SIG-M5 treated with dmso at 0.1 percent for 504 hours (cell line): ENCODE results near the gene SHC4.

Experiments
- DNase-seq: peaks from one replicate; lab custom pipeline; 2025; ENCODE audit not compliant: unreplicated experiment; lab: John Stamatoyannopoulos, UW

SHC4 gene

DNA sequence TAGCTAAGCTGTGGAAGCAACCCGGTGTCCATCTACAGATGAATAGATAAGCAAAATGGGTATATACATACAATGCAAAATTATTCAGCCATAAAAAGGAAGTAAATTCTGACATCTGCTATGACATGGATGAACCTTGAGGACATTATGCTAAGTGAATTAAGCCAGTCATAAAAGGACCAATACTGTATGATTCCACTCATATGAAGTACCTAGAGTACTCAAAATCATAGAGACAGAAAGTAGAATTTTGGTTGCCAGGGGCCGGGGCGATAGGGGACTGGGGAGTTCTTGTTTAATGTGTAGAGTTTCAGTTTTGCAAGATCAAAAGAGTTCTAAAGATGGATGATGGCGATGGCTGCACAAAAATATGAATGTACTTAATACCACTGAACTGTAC lies 75.5 kb downstream of the SHC4 start:
- no peak for DNase-seq

DNA sequence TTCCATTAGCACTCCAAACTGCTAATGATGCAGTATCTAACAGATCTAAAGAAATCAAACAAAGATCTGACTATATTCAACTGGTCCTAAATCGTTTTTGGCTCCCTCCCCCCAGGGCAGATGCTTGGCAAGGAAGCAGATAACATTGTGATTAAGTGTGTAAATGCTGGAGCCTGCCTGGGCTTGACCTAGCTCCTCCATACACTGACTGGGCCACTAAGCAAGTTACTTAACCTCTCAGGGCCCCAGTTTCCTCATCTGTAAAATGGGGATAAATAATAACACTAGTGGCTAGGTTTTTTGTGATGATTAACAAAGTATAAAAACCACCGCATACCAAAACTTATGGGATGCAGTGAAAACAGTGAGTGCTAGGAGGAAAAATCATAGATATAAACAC lies 76.6 kb downstream of the SHC4 start:
- no peak for DNase-seq

DNA sequence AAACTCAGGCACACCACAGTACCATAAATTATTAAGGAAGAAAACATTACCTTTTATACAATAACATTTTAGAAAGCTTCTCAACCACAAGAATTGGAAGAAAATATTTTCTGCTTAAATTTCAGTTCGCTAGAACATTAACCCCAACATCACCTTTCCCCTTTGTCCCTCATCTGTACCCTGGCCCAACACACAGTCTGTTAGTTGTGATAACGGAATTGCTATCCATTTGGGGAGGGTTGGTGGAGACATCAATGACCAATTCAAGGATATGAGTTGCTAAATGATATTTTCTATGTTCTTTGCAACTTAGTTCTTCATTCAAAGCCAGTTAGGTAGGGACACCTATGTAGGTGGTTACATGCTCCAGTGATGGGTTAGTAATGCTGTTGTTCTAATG lies 80.0 kb downstream of the SHC4 start:
- DNase-seq: no peak

DNA sequence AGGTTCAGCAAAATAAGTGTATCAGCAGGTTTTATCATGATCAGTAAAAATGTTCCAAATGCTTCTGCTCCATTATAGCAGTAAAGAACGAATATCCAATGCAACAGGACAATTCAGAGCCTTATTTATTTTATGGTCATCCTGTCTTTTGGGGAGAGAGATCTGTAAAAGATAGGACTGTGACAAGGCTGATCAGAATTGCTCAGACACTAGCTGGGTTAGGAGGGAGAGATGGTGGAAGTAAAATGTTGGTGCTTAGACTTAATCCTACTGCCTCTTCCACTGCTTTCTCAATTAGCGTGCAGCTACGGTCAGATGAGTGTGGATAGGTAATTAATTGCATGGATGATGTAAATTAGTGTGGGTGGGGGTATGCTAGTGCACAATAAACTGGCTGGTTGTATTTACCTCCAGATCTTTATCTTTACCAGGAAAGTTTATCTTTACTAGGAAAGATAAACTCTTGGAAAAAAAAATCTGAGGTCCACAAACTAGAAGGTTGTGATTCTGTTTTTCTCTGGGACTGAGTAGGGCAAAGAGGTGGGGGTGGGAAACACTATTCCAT lies 83.6 kb downstream of the SHC4 start:
- DNase-seq: no peak

DNA sequence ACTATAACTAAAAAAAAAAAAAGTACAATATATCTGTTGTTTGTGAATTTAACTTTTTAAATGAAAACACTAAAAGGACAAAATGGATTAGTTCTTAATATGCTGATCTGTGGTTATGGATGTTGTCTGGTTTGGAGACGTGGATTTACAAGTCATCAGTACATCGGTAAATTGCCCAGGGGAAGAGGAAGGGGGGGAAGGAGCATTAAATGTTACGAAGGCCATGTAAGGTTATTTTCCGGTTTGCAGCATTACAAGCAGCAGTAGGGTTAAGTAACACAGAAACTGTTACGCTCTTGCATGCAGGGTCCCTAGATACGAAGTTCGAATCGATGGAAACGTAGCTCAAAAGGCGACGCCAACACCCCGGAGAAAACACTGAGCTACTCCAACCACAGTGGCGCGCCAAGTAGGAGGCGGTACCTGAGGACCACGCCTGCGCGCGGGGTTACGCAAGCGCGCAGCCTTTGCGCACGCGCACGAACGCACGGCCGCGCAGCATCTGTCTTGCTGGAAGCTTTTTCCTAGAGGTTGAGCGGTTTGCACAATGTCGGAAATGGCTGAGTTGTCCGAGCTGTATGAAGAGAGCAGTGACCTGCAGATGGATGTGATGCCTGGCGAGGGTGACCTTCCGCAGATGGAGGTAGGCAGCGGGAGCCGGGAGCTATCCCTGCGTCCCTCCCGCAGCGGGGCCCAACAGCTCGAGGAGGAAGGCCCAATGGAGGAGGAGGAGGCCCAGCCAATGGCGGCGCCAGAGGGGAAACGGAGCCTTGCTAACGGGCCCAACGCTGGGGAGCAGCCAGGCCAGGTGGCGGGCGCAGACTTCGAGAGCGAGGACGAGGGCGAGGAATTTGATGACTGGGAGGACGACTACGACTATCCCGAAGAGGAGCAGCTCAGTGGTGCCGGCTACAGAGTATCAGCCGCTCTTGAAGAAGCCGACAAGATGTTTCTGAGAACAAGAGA lies 85.8 kb downstream of the SHC4 start, which contains the start of gene EID1:
TSS of gene EID1 (plus strand) at position 505 of the 966 bp plus-strand sequence. CDS start at position 548, 43 bp downstream.
- DNase-seq: peak; percentile 93

DNA sequence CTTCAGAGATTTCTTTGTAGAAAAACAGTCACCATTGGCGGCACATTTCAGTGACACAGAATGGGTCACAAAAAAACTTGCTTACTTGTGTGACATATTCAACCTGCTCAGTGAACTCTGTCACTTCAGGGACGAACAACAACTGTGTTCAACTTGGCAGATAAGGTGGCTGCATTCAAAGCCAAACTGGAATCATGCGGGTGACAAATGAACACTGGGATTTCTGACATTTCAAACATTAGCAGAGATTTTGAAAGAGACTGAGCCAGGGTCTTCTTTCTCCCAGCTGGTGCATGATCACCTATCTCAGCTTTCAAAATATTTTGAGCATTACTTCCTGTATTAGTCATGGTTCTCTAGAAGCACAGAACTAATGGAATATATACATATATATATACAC lies 87.7 kb downstream of the SHC4 start:
- no peak for DNase-seq

DNA sequence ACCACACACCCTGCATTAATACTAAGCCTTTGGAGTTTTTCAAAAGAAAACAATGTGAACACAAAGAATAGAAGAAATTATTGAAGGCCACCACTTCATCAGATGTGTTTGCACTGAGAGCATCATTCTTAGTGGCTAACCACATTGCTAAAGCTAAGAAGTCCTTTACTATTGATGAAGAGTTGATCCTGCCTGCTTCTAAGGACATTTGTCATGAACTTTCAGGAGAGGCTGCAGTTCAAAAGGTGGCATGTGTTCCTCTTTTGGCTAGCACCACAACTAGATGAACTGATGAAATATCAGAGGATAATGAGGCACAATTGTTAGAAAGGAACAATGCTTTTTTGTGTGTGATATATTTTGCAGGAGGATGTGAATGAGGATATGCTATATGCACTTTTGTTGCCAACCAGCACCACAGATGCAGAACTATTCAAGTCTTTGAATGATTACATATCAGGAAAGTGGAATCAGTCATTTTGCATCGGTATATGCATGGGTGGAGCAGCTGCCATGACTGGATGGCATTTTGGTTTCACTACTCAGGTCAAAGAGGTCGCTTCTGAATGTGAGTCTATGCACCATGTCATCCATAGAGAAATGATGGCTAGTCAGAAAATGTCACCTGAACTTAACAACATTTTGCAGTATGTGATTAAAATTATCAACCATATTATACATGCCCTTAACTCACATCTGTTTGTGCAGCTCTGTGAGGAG lies 88.3 kb downstream of the SHC4 start:
- no peak for DNase-seq

DNA sequence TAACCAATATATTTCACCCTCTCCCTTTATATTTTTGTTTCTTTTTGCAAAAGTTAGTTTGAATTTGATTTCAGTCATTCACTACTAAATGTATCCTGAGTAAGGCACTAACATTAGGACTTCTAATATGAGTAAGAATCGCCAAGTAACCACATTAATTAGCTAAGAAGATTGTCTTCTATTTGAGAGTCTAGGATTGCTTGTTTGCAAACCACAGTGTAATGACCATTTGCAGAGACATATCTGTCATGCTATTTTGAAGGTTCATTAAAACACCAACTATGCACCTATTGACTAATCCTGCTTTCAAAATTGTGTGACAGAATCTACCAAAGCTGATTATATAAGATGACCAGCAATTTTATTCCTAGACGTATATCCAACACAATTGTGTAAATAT lies 91.1 kb downstream of the SHC4 start:
- DNase-seq: no peak

DNA sequence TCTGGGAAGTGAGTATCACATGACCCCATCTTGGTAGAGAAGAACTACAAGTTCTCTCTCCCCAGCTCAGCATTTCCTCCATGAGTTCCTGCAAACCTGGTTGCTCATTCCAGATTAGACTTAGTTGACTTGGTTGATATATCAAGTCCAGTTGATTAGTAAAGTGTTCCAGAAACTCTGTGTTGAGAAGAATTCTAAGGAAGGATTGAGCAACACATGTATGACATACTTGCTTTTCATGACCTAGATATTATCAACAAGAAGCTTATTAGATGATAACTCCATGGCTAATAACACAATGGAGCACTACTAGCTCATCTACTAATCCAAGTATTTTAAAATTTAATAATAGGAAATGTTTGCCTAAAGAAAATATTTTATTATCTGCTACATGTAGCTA lies 92.2 kb downstream of the SHC4 start:
- no peak for DNase-seq

DNA sequence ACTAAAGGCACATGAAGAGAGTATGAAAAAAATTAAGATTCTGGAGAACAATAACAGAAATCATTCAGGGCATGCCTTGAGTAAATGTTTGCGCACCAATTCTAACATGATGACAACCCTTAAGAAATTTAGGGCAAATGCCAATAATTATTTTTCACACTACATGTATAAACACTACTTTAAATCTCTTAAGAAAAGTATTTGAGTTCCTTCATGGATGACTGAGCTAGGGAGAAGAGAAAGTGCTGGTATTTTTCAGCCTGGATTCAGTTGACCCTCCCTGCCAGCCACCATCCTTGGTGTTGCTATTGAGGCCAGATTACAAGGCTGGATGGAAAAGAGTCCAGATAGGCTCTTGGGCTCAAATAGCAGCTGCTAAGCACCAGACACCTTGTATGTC lies 93.8 kb downstream of the SHC4 start:
- no peak for DNase-seq

DNA sequence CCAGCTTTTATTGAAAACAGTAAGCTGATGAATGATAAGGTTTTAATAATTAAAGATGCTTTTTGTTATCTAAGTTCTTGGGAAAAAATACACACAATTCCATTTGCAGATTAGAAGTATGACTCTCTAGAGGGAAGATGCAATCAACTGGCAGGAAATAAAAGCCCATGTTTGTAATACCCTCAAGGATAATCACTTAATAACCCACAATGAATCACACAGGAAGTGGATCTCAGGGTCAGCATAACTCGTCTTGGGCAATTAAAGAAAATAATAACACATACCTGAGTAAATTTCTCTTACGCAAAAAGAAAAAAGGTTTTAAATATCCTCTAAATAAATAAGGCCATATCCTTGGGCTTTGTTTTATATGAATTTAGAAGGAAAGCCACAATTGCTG lies 95.2 kb downstream of the SHC4 start:
- DNase-seq: no peak

DNA sequence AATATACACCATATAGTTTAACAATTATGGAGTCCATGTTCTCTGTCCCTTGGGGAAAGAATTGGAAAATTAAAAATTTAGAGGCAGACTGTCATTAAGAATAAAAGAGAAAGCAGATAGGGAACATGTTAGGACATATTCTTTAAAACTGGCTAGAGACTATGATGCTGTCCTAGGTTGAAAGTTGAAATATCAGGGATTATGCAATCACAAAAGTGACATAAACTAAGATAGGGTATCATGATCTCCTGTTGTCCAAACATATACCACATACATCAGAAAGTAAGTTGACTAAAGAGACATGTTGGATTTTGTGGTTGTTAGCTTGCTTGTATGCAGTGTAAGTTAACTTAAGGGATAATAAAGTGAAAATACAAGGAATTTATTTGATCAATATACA lies 95.7 kb downstream of the SHC4 start:
- DNase-seq: peak; percentile 31

DNA sequence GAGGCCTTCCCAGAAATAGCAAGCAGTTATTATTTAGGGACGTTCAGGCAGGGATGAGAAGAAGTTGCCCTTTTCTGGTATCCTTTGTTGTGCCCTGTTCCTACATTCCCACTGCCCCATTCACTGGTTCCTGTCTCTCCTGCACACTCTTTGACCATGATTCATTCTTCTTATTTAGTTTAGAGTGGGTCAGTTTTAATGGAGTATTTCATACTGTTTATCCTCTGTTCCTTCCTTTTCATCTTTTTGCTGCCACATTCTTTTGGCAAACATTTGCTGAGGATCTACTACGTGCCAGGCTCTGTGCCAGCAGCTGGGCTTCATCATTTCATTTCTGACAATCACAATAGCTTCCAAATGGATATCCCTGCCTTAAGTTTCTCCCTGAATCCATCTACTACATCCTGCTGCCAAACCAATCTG lies 97.6 kb downstream of the SHC4 start:
- no peak for DNase-seq

DNA sequence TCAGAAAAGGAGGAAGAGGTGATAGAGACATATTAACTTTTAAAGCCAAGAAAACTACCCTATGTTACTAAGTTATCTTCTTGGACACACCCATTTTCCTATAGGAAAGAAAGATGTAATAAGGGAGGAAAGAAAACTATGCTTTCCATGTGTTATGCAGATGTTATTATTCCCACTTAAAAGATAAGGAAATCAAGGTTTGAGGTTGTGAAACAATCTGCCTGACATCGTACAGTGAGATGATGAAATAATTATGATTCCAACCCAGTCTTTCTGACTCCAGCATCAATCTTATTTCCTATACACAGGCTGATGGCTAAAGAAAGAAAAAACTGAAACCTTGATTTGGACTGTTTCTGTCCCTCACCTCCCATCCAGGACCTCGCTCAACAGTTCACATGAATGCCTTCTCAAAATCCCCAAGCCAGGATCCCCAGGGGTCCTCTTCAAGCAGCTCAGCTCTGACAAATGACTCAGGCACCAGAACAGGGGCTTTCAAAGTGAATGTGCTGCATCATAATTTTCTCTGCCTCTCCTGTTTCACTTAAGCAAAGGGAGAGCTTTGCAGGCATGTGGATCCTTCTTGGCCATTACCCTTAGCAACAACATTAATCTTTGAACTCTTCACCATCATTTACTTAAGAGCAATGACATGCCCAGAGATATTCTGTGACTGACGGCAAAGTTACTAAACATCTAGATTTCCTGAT lies 98.2 kb downstream of the SHC4 start:
- DNase-seq: no peak

DNA sequence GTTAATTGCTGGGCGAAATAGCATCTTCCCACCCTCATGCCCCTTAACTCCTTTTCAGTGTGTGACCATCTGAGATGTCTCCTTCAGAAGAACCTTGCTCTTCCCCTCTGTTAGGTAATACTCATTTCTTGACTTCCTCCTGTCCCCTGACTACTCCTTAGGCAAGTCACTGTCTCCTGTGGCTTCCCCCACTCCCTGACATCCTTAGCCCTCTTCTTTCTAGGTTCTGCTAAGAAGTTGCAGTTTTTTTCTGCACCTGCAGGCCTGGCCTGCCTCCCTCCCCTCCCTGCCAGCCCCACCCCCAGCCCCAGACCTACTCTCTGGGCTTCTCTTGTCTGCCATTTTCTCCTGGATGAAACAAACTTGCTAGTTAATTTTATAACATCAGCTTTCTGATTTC lies 101.0 kb downstream of the SHC4 start:
- DNase-seq: peak; percentile 86

DNA sequence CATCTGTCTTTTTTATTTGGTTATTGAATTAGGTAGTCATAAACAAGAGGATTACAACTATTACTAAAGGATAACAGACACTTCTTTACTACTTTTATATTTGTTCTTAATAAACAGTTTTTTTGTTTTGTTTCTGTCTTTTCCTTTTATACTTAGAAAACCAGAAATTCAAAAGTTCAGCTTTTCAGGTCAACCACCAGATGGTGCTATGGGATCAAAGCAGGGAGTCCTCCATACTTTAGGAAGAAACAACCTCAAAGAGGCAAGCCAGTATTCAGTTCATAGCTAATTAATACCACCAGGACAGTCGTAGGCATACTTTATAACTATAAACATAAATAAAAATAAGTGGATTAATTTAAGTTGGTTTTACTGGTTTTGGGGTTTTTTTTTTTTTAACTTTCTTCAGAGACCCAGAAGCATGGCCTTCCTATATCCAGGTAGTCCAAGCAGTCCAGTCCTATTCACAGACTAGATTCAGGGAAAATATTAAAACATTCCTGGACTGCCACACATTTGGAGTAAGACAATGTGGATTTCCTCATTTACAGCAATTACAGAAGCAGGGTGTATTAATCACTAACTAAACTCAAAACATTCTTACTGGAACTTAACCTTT lies 101.8 kb downstream of the SHC4 start:
- peak; percentile 65 for DNase-seq

DNA sequence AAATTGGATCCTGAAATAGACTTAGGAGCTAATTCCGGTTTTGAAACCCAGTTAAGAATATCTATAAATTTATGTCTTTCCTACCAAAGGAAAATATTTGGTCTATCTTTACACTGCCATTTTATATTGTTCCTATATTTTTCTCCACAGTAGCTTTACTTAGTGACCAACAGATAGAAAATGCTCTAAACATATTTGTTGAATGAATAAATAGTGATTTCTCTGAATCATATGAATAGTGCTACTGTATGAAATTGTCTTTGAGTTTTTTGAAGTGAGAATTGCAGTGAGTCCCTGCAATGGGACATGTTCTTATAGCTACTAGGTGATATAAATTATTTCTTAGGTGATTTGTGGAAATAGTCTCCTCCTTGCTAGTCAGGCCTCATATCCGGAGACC lies 104.3 kb downstream of the SHC4 start:
- no peak for DNase-seq

DNA sequence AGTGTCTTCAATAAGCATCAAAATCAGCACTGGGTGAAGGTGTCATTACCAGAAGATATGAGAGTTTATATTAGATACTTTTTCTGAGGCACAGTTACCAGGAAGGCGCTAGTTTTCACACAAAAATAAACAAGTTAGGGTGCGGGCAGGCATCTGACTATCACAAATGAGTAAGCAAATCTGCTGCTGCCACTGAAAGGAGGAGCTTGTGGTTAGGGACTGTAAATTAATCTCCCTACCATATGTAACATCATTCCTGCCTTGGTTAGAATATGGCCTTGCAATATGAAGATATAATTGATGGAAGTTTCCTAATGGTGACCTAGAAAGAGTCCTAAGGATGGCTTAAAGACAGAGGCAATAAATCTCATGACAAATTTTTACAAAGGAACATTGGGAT lies 105.3 kb downstream of the SHC4 start:
- no peak for DNase-seq

DNA sequence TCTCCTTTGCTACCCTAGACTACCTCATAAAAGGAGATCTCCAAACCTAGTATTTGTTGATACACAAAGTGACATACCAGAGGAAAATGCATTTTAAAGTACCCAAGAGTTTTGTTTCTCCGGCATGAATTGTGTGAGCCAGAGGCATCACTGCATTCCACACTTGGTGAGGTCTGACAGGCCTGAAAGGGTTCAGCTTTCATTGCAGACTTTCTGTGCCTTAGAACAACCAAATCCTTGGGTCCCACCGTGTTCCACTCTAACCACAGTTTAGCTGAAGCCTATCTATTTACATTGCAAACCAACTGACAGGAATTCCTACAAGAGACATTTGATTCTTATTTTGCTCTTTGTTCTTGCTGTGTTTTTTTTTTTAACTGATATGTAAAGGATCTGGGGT lies 106.8 kb downstream of the SHC4 start:
- no peak for DNase-seq

DNA sequence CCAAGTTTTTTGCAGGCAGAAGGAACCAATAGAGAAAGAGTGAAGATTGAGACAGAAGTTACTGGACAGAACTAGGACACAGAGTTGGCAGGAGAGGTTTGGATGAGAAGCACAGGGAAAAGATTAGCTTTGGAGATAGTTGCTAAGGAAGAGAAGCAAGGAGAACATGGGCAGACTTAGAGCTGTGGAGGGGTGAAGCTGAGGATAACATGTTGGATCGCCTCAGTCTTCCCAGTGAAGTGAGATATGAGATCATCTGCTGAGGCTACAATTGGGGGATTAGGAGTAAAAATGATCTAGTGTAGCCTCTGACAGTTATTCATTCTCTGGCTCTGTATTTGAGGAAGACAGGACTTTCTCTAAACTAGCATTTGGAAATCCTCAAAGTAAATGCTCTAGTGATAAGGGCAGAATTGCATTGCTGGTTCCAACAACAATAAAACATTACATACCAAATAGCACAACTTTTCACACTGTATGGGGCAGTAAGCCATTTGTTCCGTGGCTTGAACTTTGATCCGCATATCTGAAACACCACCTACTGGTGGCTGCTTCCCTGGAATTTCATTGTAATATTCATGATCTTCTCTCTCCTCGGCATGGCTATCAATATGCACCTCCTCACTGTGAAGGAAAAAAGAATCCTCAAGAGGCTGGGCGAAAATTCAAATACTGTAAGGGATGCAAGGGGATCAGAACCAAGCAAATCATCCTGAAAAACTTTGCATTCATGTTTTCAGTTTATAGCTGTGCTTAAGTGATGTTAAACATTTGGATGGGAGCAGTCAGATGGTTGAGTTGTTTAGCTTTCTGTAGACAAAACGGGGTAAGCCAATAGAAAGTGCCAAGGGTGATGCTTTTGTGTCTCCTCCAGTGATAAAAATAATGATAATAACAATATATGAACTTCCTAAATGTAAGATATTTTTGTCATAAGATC lies 107.9 kb downstream of the SHC4 start:
- DNase-seq: no peak
